ENCODE results near the gene SEMA3C.
A peak's percentile ranks its signal among the peaks of the same experiment; 100 is the strongest.

SEMA3C gene

GRCh38 chr7:80946858-80947257 is 28.0 kb upstream of the SEMA3C start:
- TF ChIP-seq TEAD4 (IDR thresholded peaks at IDR 0.05) (no peak), FOXM1 (IDR thresholded peaks at IDR 0.05; ENCODE audit: borderline replicate concordance, low read depth) (no peak), MAX (IDR thresholded peaks at IDR 0.05) (no peak), REST (IDR thresholded peaks at IDR 0.05; ENCODE audit: low read depth) (no peak), EP300 (IDR thresholded peaks at IDR 0.05; ENCODE audit: borderline replicate concordance) (no peak), NFIC (IDR thresholded peaks at IDR 0.05) (no peak), CEBPB (IDR thresholded peaks at IDR 0.05) (no peak), RAD21 (IDR thresholded peaks at IDR 0.05; ENCODE audit: low read depth) (no peak), ZBTB7A (IDR thresholded peaks at IDR 0.05; ENCODE audit: low read depth) (no peak), TAF1 (IDR thresholded peaks at IDR 0.05; ENCODE audit: low read depth) (no peak), EGR1 (IDR thresholded peaks at IDR 0.05) (no peak), TCF12 (IDR thresholded peaks at IDR 0.05; ENCODE audit: low read depth) (no peak), YY1 (IDR thresholded peaks at IDR 0.05; ENCODE audit: low read depth) (no peak), USF1 (IDR thresholded peaks at IDR 0.05) (no peak), CREB1 (IDR thresholded peaks at IDR 0.05; ENCODE audit: low read depth) (no peak)

- no peak for TF ChIP-seq ZBTB7A (IDR thresholded peaks at IDR 0.05; ENCODE audit: low read depth)
- no peak for TF ChIP-seq CEBPB (IDR thresholded peaks at IDR 0.05)
- TF ChIP-seq FOXM1 (IDR thresholded peaks at IDR 0.05; ENCODE audit: borderline replicate concordance, low read depth): no peak
- TF ChIP-seq REST (IDR thresholded peaks at IDR 0.05; ENCODE audit: low read depth): no peak
- TF ChIP-seq MAX (IDR thresholded peaks at IDR 0.05): no peak
- TF ChIP-seq YY1 (IDR thresholded peaks at IDR 0.05; ENCODE audit: low read depth): no peak
- no peak for TF ChIP-seq TEAD4 (IDR thresholded peaks at IDR 0.05)
Observed at GRCh38 chr7:80945976-80946375, 27.1 kb upstream of the SEMA3C start.

GRCh38 chr7:80943342-80943741 is 24.5 kb upstream of the SEMA3C start:
- no peak for TF ChIP-seq NFIC (IDR thresholded peaks at IDR 0.05)
- no peak for TF ChIP-seq CREB1 (IDR thresholded peaks at IDR 0.05; ENCODE audit: low read depth)
- TF ChIP-seq EP300 (IDR thresholded peaks at IDR 0.05; ENCODE audit: borderline replicate concordance): no peak
- TF ChIP-seq TEAD4 (IDR thresholded peaks at IDR 0.05): no peak
- TF ChIP-seq CEBPB (IDR thresholded peaks at IDR 0.05): no peak
- no peak for TF ChIP-seq MAX (IDR thresholded peaks at IDR 0.05)
- no peak for TF ChIP-seq YY1 (IDR thresholded peaks at IDR 0.05; ENCODE audit: low read depth)
- TF ChIP-seq EGR1 (IDR thresholded peaks at IDR 0.05): no peak
- no peak for TF ChIP-seq ZBTB7A (IDR thresholded peaks at IDR 0.05; ENCODE audit: low read depth)

DNA sequence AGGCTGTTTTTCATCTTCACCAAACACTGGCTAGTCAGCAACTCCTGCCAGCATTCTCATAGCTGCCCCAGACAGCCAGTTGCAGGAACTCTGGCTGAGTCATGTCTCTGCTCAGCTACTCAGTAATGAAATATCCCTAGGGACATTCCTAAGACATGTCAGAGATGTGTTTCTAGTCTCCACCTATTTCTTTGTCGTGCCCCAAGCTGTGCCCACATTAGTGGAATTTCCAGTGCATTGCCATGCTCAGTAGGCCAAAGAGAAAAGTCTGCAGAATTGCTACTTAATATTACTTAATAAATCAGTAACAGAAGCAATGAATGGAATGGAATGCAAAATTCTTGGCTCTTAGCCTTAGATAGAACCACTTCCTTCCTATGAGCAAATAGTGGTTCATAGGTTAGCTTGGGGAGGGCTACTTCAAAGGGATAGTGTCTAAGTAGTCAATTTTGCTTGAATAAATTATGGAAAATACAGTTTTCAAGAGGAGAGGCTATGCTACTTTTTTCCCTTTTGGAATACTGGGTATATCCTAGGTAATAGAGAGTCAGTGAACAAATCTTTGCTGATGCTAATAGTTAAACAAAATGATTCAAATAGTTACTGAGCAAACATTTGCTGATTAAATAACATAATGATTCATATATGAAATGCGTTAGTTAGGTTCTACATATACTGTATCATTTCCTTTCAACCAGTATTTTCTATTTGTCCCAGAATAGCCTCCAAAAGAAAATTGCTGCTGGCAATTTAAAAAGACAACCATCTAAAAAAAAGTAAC is 23.6 kb upstream of the SEMA3C start:
- TF ChIP-seq RAD21 (IDR thresholded peaks at IDR 0.05; ENCODE audit: low read depth) (peak; percentile 30; the same call in 1 of the 2 replicates), TAF1 (IDR thresholded peaks at IDR 0.05; ENCODE audit: low read depth) (no peak), FOXM1 (IDR thresholded peaks at IDR 0.05; ENCODE audit: borderline replicate concordance, low read depth) (peak; percentile 99), REST (IDR thresholded peaks at IDR 0.05; ENCODE audit: low read depth) (no peak), CREB1 (IDR thresholded peaks at IDR 0.05; ENCODE audit: low read depth) (peak; percentile 38; the same call in 1 of the 2 replicates), TEAD4 (IDR thresholded peaks at IDR 0.05) (peak; percentile 99), MAX (IDR thresholded peaks at IDR 0.05) (peak; percentile 38; the same call in 1 of the 2 replicates), NFIC (IDR thresholded peaks at IDR 0.05) (peak; percentile 99), EP300 (IDR thresholded peaks at IDR 0.05; ENCODE audit: borderline replicate concordance) (peak; percentile 99), TCF12 (IDR thresholded peaks at IDR 0.05; ENCODE audit: low read depth) (peak; percentile 99), EGR1 (IDR thresholded peaks at IDR 0.05) (no peak; the same call in 1 of the 2 replicates), YY1 (IDR thresholded peaks at IDR 0.05; ENCODE audit: low read depth) (peak; percentile 23; the same call in 1 of the 2 replicates), USF1 (IDR thresholded peaks at IDR 0.05) (peak; percentile 27; the same call in 1 of the 2 replicates), ZBTB7A (IDR thresholded peaks at IDR 0.05; ENCODE audit: low read depth) (no peak), CEBPB (IDR thresholded peaks at IDR 0.05) (peak; percentile 82)

All from Ishikawa (cell line).